Activated T-cell treated with anti-CD3 and anti-CD28 coated beads, Interleukin-2, amount 50 U/mL, for 48 hours (primary cell): ENCODE measurements around the gene SEMA3B.
"Not testable (repeated sequence)": the region's sequence is repeated elsewhere in the genome, so short reads cannot be mapped to it uniquely, and the experiment has no call there.

Experiments used
- DNase-seq, 2 experiments: peaks; one replicate each; pipeline ENCODE4 v3.0.0-alpha.2; 2020

SEMA3B gene

GRCh38 chr3:50238549-50239026, 30.4 kb upstream of the SEMA3B start:
- no peak for DNase-seq

- no peak for DNase-seq
Observed at GRCh38 chr3:50239649-50240048, 29.3 kb upstream of the SEMA3B start.

DNA sequence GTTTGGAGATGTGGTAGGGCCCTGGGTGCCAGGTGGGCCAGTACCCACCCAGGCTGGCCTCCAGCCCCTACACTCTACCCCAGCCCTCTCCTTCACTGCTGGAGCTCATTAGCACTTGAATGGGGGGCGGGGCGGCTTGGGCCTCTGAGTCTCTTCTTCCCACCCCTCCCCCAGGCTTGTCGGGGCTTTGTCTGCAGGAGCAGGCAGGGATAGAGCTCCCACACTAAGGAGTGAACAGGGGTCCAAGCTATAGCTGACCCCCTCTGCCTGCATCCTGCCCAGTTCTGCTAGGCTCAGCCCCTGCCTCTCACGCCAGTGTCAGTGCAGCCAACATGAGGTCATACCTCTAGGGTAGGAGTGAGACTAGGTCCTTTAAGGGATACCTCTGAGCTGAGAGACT, 27.8 kb upstream of the SEMA3B start:
- no peak for DNase-seq

GRCh38 chr3:50241713-50242380, 27.1 kb upstream of the SEMA3B start:
- no peak for DNase-seq

DNA sequence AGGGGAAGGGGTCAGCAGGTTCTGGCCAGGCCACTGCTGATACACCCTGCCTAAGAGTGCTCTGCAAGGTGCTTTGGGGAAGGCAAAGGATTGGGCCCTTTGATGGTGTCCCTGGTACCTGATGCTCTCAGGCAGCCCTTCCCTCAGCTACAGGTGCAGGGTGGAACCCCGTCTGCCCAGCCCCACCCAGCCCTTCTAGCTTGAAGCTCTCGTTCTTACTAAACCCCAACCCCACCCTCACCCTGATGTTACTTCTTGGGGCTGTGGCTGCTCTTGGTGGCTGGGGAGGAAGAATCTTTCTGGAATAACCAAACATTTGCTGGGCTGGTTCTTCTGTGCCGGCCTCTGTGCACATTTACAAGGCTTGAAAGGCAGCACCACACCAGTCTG, 26.6 kb upstream of the SEMA3B start:
- peak in 1 of 2 experiments; percentile 42 for DNase-seq

DNA sequence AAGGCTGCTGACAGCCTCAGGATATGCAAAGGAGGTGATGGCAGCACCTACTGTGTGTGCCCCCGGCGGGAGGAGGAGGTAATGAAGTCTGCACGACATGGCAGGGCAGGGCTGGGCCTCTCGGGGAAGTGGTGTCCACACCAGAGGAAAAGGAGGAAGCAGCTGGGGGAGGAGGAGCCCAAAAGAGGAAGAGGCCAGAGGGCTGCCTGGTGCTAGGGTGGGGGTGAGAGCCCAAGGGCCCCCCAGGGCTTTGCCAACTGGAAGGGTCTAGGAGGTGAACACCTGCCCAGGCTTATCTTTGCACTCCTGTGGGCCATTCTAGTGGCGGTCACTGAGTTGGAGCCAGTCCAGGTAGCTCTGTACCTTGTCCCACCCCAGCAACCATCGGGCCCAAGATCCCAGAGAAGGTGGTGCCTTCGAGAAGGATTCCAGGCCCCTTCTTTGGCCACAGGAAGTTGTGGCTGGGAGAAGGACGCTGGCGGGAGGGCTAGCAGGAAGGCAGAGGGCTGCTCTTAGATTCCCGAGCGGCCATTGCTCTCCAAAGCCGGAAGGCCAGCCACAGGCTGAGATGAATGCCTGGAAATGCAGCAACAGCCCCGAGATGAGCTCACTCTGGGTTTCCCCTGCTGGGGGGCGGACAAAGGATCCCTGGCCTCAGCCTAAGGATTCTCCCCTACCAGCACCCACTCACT, 25.9 kb upstream of the SEMA3B start:
- DNase-seq, result peak in 1 of 2 experiments; percentile 60

- no peak for DNase-seq
Observed at GRCh38 chr3:50243543-50243895, 25.4 kb upstream of the SEMA3B start.

DNA sequence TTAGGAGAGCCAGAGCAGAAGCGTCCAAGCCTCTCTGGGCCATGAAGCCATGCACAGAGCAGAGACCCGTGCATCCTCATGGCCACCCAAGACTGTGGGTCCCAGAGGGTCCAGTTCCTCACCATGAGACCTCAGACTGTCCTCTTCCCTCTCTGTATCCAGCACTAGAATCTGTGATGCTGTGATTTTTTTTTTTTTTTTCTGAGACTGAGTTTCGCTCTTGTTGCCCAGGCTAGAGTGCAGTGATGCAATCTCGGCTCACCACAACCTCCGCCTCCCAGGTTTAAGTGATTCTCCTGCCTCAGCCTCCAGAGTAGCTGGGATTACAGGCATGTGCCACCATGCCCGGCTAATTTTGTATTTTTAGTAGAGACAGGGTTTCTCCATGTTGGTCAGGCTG, 24.1 kb upstream of the SEMA3B start:
- not testable (repeated sequence) for DNase-seq

GRCh38 chr3:50245251-50245745, 23.6 kb upstream of the SEMA3B start:
- DNase-seq, result no peak

DNA sequence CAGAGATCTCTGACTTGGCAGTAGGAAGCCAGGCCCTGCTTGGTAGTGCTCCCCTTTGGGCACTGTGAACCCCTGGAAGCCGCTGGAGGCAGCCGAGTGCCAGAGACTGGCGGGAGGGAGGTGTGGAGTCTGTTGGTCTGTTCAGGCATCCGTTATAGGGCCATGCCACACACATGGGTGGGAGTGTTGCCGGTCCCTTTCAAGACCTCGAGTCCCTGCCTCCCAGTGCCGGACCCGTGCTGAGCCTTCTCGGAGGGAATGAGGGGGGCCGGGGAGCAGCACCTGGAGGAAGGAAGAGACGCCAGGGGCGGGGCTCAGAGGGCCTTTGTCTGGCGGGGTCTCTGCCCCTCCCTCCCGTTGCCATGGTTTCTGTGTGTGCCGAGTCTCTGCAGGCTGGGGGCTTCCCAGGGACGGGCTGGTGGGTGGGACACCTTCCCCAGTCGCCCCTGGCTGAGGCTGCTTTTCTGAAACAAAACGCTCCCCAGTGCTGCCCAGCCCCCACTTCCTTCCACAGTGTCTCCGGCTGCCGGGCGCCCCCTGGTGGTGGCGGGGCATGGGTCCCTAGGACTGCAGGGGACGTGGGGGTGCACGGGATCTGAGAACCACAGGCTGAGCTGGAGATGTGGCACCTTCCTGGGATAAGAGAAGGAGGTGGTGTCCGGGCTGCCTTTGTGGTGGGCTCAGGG, 23.0 kb upstream of the SEMA3B start:
- peak; percentile 98 to 99 for DNase-seq

DNA sequence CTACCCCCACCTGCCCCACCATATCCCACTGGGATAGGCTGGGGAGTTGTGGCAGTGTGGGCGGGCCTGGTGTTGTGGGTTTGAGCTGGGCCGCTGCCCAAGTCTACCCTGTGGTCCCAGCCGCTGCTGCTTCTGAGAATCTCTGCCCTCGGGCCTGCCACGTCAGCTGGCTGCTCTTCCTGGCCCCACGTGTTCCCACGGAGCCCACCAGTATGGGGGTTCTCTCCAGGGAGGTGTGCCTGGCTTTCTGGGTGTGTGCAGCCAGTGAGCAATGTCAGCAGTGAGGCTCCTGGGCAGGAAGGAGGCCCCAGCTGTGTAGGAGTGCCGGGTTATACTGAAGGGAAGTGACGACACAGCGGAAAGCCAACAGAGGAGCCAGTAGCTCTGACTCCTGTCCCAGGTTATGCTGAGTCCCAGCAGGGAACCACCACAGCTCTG, 22.4 kb upstream of the SEMA3B start:
- DNase-seq, result peak; percentile 87 to 91

- no peak for DNase-seq
Observed at GRCh38 chr3:50248387-50248786, 20.6 kb upstream of the SEMA3B start.

GRCh38 chr3:50249457-50249856, 19.5 kb upstream of the SEMA3B start:
- no peak for DNase-seq

DNA sequence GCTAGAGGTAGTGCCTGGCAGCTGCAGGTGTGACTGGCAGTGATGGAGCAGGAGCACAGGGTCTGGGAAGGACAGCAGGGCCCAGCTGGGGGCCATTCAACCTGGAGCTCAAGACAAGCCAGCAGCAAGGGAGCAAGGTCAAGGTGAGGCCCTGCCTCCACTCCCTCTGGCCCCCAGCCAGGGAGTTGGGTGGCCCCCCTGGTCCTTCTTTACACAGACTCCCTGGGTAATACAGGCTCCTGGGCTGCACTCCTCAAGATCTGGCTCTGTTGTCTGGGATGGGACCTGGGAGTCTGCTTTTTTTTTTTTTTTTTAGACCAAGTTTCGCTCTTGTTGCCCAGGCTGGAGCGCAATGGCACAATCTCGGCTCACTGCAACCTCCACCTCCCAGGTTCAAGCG, 18.4 kb upstream of the SEMA3B start:
- no peak for DNase-seq

DNA sequence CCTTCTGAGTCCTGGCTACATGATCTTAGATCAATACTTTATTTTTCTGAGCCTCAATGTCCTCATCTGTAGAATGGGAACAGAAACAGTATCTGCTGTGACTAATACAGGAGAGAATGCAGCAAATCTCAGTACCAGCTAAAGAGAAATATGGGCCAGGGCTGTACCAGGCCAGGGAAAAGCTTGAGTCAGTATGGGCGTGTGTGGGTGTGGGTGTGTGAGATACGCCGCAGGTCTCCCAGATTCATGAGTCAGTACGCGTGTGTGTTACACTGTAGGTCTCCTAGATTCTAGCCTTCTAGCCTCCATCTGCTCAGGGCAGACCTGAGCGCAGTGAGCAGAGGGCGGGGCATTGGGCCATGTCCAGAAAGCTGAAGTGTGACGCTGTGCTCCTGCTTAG, 17.7 kb upstream of the SEMA3B start:
- DNase-seq, result peak; percentile 70 to 78

- no peak for DNase-seq
Observed at GRCh38 chr3:50254577-50255250, 14.2 kb upstream of the SEMA3B start.

DNA sequence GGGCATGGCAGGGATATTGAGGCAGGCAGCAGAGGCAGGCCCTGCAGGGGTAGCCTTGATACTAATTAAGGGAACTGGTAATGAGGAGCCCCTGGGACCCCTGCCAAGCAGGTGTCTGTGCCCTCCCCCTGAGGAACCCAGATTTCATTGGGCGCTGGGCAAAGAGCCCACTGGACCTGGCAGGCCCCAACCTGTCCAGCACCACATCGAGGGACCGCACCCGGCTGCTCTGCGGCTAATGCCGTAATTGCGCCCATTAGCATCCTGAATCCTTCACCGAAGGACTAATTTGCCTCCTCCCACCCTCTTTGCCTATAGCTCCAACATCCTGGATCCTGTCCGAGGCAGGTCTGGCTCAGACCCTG, 13.7 kb upstream of the SEMA3B start:
- no peak for DNase-seq

DNA sequence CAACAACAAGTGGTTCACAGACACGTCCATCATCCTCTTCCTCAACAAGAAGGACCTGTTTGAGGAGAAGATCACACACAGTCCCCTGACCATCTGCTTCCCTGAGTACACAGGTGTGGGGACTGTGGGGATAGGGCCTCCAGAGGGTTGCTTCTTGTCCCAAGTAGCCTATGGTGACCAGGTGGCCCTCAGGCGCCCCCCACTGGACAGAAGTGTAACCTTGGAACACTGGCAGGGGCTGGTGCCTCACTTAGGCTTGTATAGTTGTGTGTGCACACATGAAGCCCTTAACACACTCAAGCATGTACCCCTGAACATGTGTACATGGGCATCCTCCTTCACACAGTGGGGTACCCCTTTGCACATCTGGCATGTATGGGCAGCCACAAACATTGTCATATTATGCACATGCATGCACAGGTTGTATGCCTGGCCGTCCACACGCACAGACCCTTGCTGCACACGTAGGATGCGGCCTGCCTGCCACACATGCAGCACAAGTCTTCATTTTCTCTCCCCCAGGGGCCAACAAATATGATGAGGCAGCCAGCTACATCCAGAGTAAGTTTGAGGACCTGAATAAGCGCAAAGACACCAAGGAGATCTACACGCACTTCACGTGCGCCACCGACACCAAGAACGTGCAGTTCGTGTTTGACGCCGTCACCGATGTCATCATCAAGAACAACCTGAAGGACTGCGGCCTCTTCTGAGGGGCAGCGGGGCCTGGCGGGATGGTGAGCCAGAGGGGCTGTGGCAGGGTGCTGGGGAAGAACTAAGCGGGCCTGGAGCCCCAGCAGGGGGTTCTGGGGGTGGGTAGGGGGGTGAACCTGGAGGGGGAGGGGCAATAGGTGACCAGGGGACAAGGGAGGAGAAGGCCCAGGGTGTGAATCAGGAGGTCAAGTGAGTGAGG, 11.7 kb upstream of the SEMA3B start:
- peak; percentile 71 to 72 for DNase-seq

DNA sequence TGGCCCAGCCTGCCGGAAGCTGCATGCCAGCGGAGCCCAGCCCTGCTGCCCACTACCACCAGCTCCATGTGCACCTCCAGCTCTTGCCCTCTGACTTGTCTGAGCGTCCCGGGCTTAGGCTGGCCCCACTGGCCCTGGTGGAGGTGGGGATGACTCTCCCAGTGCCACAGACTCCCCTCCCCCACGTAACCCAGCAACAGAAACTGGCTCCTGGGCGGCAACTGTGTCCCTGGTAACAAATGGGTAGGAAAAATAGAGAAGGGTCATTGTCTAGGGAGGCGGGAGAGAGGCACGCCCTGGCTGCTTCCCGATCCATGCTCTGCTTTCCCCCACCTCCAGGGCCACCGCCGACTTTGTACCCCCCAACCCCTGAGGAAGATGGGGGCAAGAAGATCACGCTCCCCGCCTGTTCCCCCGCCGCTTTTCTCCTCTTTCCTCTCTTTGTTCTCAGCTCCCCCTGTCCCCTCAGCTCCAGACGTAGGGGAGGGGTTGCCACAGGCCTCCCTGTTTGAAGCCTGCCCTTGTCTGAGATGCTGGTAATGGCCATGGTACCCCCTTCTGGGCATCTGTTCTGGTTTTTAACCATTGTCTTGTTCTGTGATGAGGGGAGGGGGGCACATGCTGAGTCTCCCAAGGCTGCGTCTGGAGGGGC, 10.8 kb upstream of the SEMA3B start:
- DNase-seq, result no peak

DNA sequence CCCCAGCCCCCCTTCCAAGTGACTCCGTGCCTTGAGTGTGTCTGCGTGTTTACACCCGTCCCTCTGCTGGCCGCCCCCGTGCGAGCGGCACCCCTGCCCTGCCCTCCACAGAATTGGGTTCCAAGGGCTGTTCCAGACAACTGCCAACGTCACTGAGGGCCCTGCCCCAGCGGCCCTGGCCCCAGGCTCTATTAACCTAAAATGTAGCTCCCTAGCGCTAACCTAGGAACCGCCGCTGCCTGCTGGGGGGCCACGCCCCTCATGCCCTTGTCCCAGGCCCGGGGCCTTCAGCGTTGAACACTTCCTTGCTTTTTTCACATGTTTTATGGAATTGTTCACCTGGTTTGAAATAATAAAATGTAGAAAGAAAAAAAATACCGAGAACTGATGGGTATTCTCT, 10.0 kb upstream of the SEMA3B start:
- DNase-seq, result no peak

DNA sequence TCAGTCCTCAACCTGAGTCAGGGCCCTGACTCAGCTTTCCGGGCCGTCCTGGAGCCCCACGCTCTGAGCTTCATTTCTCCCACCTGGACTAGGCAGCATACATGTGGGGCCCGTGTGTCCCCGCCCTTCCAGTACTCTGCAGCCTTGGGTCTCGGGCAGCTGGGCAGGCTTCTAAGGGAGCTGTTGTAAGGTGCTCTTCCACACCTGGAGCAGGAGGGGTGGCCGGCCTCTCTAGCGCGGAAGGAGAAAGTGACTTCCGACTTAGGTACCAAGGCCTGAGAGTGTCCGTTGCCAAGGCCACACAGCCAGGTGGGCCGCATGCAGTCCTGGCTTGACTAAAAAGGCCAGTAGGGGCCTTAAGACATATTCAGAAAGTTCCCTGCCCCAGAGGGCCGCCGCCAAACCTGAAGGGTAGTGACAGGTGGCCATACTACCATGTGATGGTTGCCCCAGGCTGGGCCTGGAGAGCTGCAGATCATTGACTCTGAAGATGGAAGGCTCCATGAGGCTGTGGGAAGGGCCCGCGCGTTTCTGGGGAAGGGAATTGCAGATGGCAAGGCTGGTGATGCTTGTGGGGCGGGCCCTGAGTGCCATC, 9.4 kb upstream of the SEMA3B start:
- no peak for DNase-seq
